Activated CD8-positive, alpha-beta memory T cell treated with anti-CD3 and anti-CD28 coated beads, Interleukin-2, amount 50 U/mL, for 24 hours (primary cell): Measurements from ENCODE around the gene NFXL1.

Source experiments
- DNase-seq: peaks from one replicate; pipeline ENCODE4 v3.0.0-alpha.2; 2020; ENCODE audit errors: extremely low read depth

The NFXL1 gene

GRCh38 chr4:47891928-47892327, 22.5 kb downstream of the NFXL1 start:
- no peak for DNase-seq

GRCh38 chr4:47882228-47882627, 32.2 kb downstream of the NFXL1 start:
- no peak for DNase-seq

- no peak for DNase-seq
These were observed 34.9 kb downstream of the NFXL1 start for GRCh38 chr4:47879458-47879857.

GRCh38 chr4:47876784-47877546, 37.4 kb downstream of the NFXL1 start:
- no peak for DNase-seq

- no peak for DNase-seq
These were observed 38.1 kb downstream of the NFXL1 start for GRCh38 chr4:47876310-47876709.

- no peak for DNase-seq
These were observed 40.4 kb downstream of the NFXL1 start for GRCh38 chr4:47873877-47874541.

GRCh38 chr4:47863486-47863885, 50.9 kb downstream of the NFXL1 start:
- DNase-seq = no peak

GRCh38 chr4:47862297-47862696, 52.1 kb downstream of the NFXL1 start:
- DNase-seq = no peak

GRCh38 chr4:47860305-47860704, 54.1 kb downstream of the NFXL1 start:
- no peak for DNase-seq

- DNase-seq = no peak
These were observed 56.4 kb downstream of the NFXL1 start for GRCh38 chr4:47858006-47858405.

GRCh38 chr4:47856713-47857112, 57.7 kb downstream of the NFXL1 start:
- no peak for DNase-seq

- no peak for DNase-seq
These were observed 59.0 kb downstream of the NFXL1 start for GRCh38 chr4:47855350-47855749.

- DNase-seq = no peak
These were observed 62.2 kb downstream of the NFXL1 start for GRCh38 chr4:47852136-47852535.

- DNase-seq = no peak
These were observed 64.9 kb downstream of the NFXL1 start for GRCh38 chr4:47849466-47849865.

GRCh38 chr4:47848041-47848440, 66.3 kb downstream of the NFXL1 start:
- DNase-seq = no peak

GRCh38 chr4:47842985-47843384, 71.4 kb downstream of the NFXL1 start:
- DNase-seq = no peak

- DNase-seq = no peak
These were observed 74.1 kb downstream of the NFXL1 start for GRCh38 chr4:47840291-47840690.

GRCh38 chr4:47839259-47839658, 75.1 kb downstream of the NFXL1 start:
- no peak for DNase-seq

GRCh38 chr4:47838445-47838844, 75.9 kb downstream of the NFXL1 start:
- no peak for DNase-seq

- no peak for DNase-seq
These were observed 76.5 kb downstream of the NFXL1 start, which contains the start of gene CORIN for GRCh38 chr4:47837908-47838294. TSS of gene CORIN (minus strand) at chr4:47838067. CDS start at chr4:47837949, 118 bp downstream.

- DNase-seq = no peak
These were observed 77.1 kb downstream of the NFXL1 start for GRCh38 chr4:47837094-47837907.

- no peak for DNase-seq
These were observed 77.7 kb downstream of the NFXL1 start for GRCh38 chr4:47836641-47837093.
